SK-N-MC (cell line): ENCODE results near the gene TEAD2.

Experiments
- DNase-seq: peaks from one replicate; pipeline ENCODE4 v3.0.0-alpha.2; 2011; ENCODE audit warnings: low read depth, low spot score
- H3K27ac ChIP-seq: fragments of 200-600 bp; sonication (generic); 2 replicates; pipeline ENCODE4 v1.5.1; 2016; ENCODE audit warnings: mixed run types
- H3K36me3 ChIP-seq: fragments of 200-600 bp; sonication (generic); 2 replicates; pipeline ENCODE4 v1.6.1; 2017; ENCODE audit warnings: antibody characterized with exemption, low read length, mixed read lengths; ENCODE audit not compliant: insufficient read depth
- H3K4me3 ChIP-seq: fragments of 200-600 bp; sonication (generic); 2 replicates; pipeline ENCODE4 v1.5.1; 2016
- H3K9ac ChIP-seq: fragments of 200-600 bp; sonication (generic); 2 replicates; pipeline ENCODE4 v1.8.0; 2017; ENCODE audit warnings: mixed run types, mixed read lengths; ENCODE audit not compliant: insufficient read length
- H3K9me3 ChIP-seq: fragments of 200-600 bp; sonication (generic); 2 replicates; pipeline ENCODE4 v1.6.1; 2017; ENCODE audit warnings: low read depth, mild to moderate bottlenecking, antibody characterized with exemption, low read length, moderate library complexity, mixed read lengths
- EZH2 ChIP-seq: fragments of 200-600 bp; sonication (generic); IDR thresholded peaks from one replicate; pipeline ENCODE4 v1.6.1; 2017; ENCODE audit warnings: antibody characterized with exemption
- FOXP2 ChIP-seq: optimal IDR thresholded peaks from 2 replicates; pipeline ENCODE3; 2011; ENCODE audit warnings: mild to moderate bottlenecking, moderate library complexity; ENCODE audit not compliant: insufficient read depth; ENCODE audit errors: extremely low read length, control extremely low read depth
- POLR2AphosphoS5 ChIP-seq: IDR thresholded peaks from 2 replicates; pipeline ENCODE4 v1.6.1; 2012; ENCODE audit warnings: mild to moderate bottlenecking, low read depth, low read length, borderline replicate concordance

Gene TEAD2

GRCh38 chr19:49359851-49360820 is 2.1 kb downstream of the TEAD2 start:
- DNase-seq: no peak
- TF ChIP-seq POLR2AphosphoS5: no peak
- TF ChIP-seq FOXP2: no peak
- TF ChIP-seq EZH2: no peak
- Histone ChIP-seq H3K27ac (peak overlapping the region; percentile 98), H3K9ac (peak overlapping the region; percentile 99), H3K4me3 (peak overlapping the region; percentile 98), H3K9me3 (no peaks in the 10 kb centered on the region), H3K36me3 (peaks cover 51% of the 10 kb centered on the region)

GRCh38 chr19:49357186-49357585 is 5.0 kb downstream of the TEAD2 start:
- no peak overlapping the region for H3K4me3 ChIP-seq
- peak overlapping the region; percentile 25; the same call in 1 of the 2 replicates for H3K27ac ChIP-seq
- DNase-seq: no peak
- no peak overlapping the region for H3K9ac ChIP-seq
- peaks cover 78% of the 10 kb centered on the region for H3K36me3 ChIP-seq
- no peaks in the 10 kb centered on the region for H3K9me3 ChIP-seq
- TF ChIP-seq POLR2AphosphoS5 (no peak), EZH2 (no peak), FOXP2 (no peak)

DNA sequence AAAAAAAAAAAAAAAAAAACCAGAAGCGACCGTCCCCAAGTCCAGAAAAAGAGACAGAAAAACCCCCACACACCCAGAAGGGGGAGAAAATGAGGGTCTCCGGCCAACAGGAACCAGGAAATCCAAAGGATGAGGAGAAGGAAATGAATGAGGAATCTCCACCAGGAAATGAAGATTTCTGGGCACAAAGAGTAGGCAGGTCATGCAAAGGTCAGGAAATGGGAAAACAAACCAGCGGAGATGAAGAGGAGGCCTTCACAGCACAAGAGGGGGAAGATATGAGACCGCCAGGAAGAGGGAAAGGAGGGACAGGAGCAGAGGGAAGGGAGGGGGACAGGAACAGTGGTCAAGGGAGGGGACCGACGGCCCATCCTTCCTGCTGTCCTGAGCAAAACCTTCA is 5.8 kb downstream of the TEAD2 start:
- Histone ChIP-seq H3K9ac (no peak overlapping the region), H3K4me3 (no peak overlapping the region), H3K27ac (peak overlapping the region; percentile 64; the same call in 1 of the 2 replicates), H3K9me3 (no peaks in the 10 kb centered on the region), H3K36me3 (peaks cover 84% of the 10 kb centered on the region)
- DNase-seq: no peak
- TF ChIP-seq FOXP2 (no peak), EZH2 (no peak), POLR2AphosphoS5 (no peak)

DNA sequence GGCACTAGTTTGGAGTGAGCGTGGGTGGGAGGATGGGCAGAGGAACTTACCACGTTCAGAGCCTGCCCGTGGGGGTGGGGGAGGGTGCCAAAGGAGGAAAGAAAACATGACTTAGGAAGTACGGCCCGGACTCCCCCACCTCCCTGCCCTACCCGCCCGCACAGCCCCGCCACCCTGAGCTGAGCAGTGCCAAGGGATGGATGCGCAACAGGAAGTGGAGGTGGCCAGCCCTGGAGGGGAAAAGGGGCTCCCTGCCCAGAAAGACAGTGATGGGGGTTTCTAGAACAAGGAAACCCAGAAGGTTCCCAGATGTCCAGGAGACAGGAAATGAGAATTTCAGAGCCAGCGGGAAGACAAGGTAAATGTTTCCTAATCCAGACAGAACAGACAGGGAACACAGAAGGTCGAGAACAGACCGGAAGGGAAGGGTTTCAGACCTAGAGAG is 6.3 kb downstream of the TEAD2 start:
- DNase-seq: no peak

GRCh38 chr19:49349567-49349966 is 12.6 kb downstream of the TEAD2 start:
- TF ChIP-seq FOXP2 (no peak), EZH2 (no peak), POLR2AphosphoS5 (no peak)
- Histone ChIP-seq H3K4me3 (no peak overlapping the region), H3K9me3 (no peaks in the 10 kb centered on the region), H3K9ac (no peak overlapping the region), H3K36me3 (peaks cover 90% of the 10 kb centered on the region), H3K27ac (no peak overlapping the region)
- DNase-seq: no peak

More for the DNA sequence above, 6.3 kb downstream of the TEAD2 start:
- Histone ChIP-seq H3K9me3 (no peaks in the 10 kb centered on the region), H3K27ac (peak overlapping the region; percentile 64; the same call in 1 of the 2 replicates), H3K9ac (no peak overlapping the region), H3K36me3 (peaks cover 88% of the 10 kb centered on the region), H3K4me3 (no peak overlapping the region)
- TF ChIP-seq FOXP2 (no peak), EZH2 (no peak), POLR2AphosphoS5 (no peak)

DNA sequence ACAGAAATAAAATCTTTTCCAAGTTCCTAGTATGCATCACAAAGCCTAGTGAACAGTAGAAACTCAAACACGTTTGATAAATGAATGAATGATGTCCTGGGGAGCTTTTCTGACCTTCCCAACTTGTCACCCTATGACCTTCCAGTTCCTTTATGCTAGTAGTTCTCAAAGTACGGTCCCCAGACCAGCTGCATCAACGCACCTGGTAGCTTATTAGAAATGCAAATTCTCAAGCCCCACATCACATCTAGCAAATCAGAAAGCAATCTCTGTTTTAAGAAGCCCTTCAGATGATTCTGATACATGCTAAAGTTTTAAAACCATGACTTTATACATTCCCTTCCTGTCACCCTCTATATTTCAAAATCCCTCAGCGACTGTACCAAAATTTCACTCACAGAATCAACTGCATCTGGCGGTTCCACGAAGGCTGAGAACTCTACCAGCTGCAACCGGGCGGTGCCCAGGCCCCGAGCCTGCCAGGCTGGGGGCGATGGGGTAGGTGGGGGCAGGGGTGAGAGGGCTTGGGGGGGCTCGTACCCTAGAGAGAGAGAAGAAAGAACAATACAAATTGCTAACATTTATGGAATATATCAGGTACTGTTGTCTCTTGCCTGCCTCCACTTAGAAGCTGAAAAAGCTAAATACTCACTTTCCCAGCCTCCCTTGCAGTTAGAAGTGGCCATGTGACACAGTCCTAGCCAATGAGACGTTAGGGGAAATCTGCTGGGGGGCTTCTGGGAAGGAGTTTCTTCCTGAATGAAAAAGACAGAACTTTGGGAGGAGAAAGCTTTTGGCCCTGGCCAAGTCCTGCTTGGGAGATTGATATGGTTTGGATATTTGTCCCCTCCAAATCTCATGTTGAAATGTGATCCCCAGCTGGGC is 13.7 kb downstream of the TEAD2 start:
- Histone ChIP-seq H3K27ac (no peak overlapping the region), H3K9me3 (no peaks in the 10 kb centered on the region), H3K4me3 (no peak overlapping the region), H3K36me3 (peaks cover 92% of the 10 kb centered on the region), H3K9ac (no peak overlapping the region)
- no peak for DNase-seq
- TF ChIP-seq EZH2: no peak
- TF ChIP-seq FOXP2: no peak
- no peak for TF ChIP-seq POLR2AphosphoS5

DNA sequence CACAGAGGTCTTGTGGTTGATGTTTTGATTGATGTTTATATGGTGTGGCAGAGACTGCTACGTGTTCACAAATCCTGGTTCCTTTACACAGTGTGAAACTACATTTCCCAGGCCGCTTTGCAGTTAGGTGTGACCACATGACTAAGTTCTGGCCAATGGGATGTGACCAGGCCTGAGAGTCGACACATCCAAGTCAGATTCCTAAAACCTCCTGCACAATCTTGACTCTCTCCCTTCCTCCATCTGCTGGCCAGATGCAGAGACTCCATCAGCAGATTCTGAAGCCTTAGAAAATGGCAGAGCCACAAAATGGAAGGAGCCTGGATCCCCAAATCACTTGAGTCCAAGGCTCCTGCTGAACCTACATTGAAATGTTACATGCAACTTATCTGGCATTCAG is 14.4 kb downstream of the TEAD2 start:
- no peak overlapping the region for H3K27ac ChIP-seq
- no peaks in the 10 kb centered on the region for H3K9me3 ChIP-seq
- no peak for TF ChIP-seq EZH2
- no peak for TF ChIP-seq FOXP2
- TF ChIP-seq POLR2AphosphoS5: no peak
- no peak overlapping the region for H3K9ac ChIP-seq
- DNase-seq: no peak
- peaks cover 92% of the 10 kb centered on the region for H3K36me3 ChIP-seq
- no peak overlapping the region for H3K4me3 ChIP-seq

- H3K4me3 ChIP-seq: no peak overlapping the region
- H3K27ac ChIP-seq: no peak overlapping the region
- no peak for TF ChIP-seq POLR2AphosphoS5
- no peak for TF ChIP-seq FOXP2
- TF ChIP-seq EZH2: no peak
- no peaks in the 10 kb centered on the region for H3K9me3 ChIP-seq
- peaks cover 92% of the 10 kb centered on the region for H3K36me3 ChIP-seq
- H3K9ac ChIP-seq: no peak overlapping the region
- no peak for DNase-seq
These were observed 15.0 kb downstream of the TEAD2 start for GRCh38 chr19:49347191-49347590.
